ENCODE results near the gene ZBTB39. TPM values are rescaled to one million over a fixed set of nuclear protein-coding genes. Genes with fewer than 3 reads are reported as not detected.
"Not testable (repeated sequence)": the region's sequence is repeated elsewhere in the genome, so short reads cannot be mapped to it uniquely, and the experiment has no call there.

The ZBTB39 gene
- total RNA-seq, 2 donors from 2014 or later: 3.0 to 5.9 TPM

DNA sequence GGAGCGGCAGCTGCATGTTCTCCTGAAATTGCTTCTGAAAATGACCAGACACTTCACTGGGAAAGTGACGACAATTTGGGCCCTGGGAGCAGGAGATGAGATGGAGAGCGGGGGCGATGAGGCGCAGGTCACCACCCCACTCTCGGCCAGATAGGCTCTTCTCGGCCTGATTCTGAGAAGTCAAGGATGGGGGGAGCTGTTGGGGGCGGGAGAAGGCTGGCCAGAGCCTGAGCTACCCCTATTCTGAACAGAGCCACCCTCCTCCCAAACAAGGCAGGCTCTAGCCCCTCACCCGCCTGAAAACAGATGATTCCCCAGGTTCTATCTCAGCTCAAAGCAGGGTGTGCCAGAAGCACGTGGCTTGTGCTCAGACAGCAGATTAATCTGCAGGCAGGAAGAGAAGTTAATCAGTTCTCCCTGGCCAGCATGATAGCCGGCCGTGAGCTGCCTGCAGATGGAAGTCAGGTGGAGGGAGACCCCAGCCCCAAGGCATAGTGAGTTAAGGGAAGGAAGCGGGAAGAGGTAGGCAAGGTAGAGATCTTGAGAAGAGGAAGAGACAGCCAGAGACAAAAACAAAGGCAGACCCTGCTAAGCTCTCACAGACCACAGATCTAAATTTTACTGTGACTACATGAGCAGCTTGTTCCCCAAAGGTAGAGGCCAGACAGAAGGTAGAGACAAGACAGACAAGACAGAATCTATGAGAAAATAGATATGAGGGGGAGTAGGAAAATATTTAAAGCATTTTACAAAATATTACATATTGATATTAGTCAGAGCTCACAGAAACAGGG is 20.9 kb upstream of the ZBTB39 start:
- no peak overlapping the region for H3K27ac ChIP-seq
- H3K27me3 ChIP-seq: no peaks in the 10 kb centered on the region
- no peak overlapping the region for H3K4me3 ChIP-seq

DNA sequence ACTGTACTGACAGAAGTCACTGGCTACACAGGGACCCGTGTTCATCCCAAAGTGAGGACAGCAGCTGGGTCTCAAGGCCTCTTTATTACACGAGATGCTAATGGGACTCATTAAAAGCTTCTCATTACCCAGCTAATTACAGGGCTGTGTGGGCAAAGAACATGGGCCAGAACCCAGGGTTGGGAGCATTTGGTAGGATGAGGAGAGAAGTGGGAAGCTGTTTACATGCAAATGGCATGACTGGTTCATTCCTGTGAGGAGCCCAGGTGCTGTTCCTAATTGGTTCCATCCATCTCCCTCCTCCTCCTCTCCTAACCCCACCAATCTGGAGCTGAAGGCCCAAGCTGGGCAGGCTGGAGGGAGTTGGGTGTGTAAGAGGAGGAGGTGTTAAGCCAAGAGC is 18.9 kb upstream of the ZBTB39 start:
- Histone ChIP-seq H3K36me3 (no peaks in the 10 kb centered on the region), H3K27ac (no peak overlapping the region), H3K9me3 (no peaks in the 10 kb centered on the region), H3K4me1 (peaks cover 0 to 6% of the 10 kb centered on the region in 2 donors), H3K27me3 (no peaks in the 10 kb centered on the region), H3K4me3 (no peak overlapping the region)
- DNase-seq (ENCODE audit: low spot score): no peak
- TF ChIP-seq, protein P1, sequence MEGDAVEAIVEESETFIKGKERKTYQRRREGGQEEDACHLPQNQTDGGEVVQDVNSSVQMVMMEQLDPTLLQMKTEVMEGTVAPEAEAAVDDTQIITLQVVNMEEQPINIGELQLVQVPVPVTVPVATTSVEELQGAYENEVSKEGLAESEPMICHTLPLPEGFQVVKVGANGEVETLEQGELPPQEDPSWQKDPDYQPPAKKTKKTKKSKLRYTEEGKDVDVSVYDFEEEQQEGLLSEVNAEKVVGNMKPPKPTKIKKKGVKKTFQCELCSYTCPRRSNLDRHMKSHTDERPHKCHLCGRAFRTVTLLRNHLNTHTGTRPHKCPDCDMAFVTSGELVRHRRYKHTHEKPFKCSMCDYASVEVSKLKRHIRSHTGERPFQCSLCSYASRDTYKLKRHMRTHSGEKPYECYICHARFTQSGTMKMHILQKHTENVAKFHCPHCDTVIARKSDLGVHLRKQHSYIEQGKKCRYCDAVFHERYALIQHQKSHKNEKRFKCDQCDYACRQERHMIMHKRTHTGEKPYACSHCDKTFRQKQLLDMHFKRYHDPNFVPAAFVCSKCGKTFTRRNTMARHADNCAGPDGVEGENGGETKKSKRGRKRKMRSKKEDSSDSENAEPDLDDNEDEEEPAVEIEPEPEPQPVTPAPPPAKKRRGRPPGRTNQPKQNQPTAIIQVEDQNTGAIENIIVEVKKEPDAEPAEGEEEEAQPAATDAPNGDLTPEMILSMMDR (IDR thresholded peaks at IDR 0.05): no peak

More for the DNA sequence above, 20.9 kb upstream of the ZBTB39 start:
- H3K9me3 ChIP-seq: no peaks in the 10 kb centered on the region
- H3K36me3 ChIP-seq: no peaks in the 10 kb centered on the region
- TF ChIP-seq, protein P1 (IDR thresholded peaks at IDR 0.05): no peak
- DNase-seq (ENCODE audit: low spot score): no peak
- peaks cover 0 to 6% of the 10 kb centered on the region in 2 donors for H3K4me1 ChIP-seq

DNA sequence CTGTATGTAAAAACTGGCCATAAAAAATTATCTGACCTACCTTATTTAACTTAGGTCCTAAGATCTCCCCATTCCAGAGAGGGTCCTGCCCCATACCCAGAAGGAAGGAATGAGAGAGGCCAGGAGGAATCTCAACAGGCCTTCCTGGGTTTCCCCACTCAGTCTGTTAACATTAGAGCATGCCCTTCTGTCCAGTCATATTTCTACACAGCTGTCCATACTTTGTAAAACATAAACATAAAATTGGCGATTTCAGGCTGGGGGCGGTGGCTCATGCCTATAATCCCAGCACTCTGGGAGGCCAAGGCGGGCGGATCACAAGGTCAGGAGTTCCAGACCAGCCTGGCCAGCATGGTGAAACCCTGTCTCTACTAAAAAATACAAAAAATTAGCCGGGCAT is 16.0 kb upstream of the ZBTB39 start:
- not testable (repeated sequence) for H3K9me3 ChIP-seq; H3K36me3 ChIP-seq; DNase-seq (ENCODE audit: low spot score); H3K27me3 ChIP-seq; H3K4me1 ChIP-seq; H3K27ac ChIP-seq; H3K4me3 ChIP-seq

DNA sequence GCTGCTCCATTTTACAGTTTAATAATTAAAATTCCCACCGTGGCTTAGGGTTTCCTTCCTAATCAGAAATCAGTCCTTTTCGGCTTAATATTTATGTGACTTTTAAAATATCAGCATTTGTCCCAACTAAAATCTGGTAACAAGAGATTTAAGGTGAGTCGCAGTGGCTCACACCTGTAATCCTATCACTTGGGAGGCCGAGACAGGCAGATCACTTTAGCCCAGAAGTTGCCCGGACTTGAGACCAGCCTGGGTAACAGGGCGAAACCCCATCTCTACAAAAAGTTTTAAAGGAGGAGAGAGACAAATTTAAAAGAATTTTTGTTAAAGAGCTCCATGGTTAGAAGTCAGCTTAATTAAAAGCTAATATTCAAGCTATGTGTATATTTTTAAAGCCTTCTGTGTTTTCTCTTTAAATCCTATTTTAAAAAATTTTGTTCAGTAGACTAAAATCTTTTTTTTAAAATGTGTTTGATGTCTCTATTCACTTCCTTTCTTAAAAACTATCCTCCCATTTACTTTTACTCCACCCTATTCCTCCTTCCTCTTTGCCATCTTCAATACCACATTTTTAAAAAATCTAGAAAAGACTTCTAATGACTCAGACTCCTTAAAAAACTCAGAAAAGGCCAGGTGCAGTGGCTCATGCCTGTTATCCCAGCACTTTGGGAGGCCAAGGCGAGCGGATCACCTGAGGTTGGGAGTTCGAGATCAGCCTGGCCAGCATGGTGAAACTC is 13.8 kb upstream of the ZBTB39 start:
- no peaks in the 10 kb centered on the region for H3K4me1 ChIP-seq
- TF ChIP-seq, protein P1 (IDR thresholded peaks at IDR 0.05): no peak
- no peak overlapping the region for H3K4me3 ChIP-seq
- no peak overlapping the region for H3K27ac ChIP-seq
- DNase-seq (ENCODE audit: low spot score): no peak
- H3K9me3 ChIP-seq: no peaks in the 10 kb centered on the region
- H3K27me3 ChIP-seq: no peaks in the 10 kb centered on the region
- no peaks in the 10 kb centered on the region for H3K36me3 ChIP-seq

DNA sequence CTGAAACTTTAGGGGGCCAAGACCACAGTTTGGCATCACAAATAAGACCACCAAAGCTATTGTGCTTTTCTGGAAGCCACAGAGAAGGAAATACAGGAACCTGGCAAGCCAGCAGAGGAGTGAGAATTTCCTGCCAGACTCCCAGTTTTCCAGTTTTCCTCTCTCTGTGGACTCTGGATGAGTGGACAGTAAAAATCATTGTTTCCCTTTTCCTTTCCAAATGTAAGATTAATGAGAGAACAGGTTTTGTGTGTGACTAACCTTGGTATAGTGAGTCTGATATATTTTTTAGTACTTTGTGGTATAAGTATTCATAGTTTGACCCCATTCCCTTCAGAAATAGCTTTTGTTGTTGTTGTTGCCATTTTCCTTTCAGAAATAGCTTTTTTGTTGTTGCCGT is 12.6 kb upstream of the ZBTB39 start:
- Histone ChIP-seq H3K4me3 (no peak overlapping the region), H3K27me3 (no peaks in the 10 kb centered on the region), H3K36me3 (no peaks in the 10 kb centered on the region), H3K27ac (no peak overlapping the region), H3K9me3 (no peaks in the 10 kb centered on the region), H3K4me1 (no peaks in the 10 kb centered on the region)
- no peak for DNase-seq (ENCODE audit: low spot score)
- TF ChIP-seq, protein P1 (IDR thresholded peaks at IDR 0.05): no peak

DNA sequence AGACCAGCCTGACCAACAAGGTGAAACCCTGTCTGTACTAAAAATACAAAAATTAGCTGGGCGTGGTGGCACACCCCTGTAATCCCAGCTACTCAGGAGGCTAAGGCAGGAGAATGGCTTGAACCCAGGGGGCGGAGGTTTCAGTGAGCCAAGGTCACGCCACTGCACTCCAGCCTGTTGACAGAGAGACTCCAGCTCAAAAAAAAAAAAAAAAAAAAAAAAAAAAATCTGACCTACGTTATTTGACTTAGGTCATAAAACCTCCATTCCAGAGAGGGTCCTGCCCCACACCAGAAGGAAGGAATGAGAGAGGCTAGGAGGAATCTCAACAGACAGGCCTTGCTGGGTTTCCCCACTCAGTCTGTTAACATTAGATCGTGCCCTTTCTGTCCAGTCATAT is 12.0 kb upstream of the ZBTB39 start:
- not testable (repeated sequence) for H3K4me1 ChIP-seq; H3K4me3 ChIP-seq; H3K36me3 ChIP-seq; DNase-seq (ENCODE audit: low spot score); H3K27ac ChIP-seq; H3K27me3 ChIP-seq; H3K9me3 ChIP-seq
